ENCODE measurements around the gene ERF. TPM values are rescaled to one million over a fixed set of nuclear protein-coding genes. Genes with fewer than 3 reads are reported as not detected.

Gene ERF
- polyA plus RNA-seq (2012; ENCODE audit: missing spikeins), result 10.6 TPM

DNA sequence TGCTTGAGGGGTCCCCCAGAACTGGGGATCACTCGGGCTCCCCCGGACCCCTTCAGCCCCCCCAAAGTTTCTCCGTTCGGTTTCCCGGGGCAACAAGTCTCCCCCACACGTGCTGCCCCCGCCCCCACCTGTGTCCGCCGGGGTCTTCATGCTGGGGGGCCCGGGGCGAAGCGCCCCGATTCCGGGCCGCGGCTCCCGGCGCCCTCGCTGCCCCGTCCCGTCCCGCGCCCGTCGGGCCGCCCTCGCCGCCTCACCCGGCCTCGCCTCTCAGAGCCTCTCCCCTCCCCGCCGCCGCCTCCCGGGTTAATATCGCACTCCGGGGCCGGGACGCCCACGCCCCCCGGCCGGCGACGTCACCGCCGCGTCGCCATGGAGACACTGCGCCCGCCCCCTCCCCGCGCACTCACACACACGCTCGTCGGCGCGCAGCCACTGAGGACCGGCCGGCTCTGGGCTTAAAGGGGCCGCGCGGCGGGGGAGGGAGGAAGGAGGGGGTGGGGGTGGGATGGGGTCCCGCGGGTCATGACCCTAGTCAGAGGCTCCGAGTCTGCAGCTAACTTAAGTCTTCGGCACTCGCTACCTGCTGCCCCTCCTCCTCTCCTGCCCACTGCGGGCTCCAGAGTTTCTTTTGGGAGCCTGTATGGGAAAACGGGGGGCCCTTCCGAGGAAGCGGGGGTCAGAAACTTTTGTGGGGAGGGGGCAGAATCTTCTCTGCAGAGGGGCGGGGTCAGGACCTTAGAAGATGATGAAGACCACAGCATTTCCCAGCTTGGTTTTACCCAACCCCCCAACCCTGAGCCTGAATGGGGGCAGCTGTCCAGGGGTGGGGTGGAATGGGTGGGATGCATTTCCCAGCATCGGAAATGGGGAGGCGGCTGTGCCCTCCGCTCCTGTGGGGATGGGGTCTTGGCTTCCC, at the start of gene ERF:
TSS of gene ERF (minus strand) at position 279 of the 916 bp plus-strand sequence. CDS start at position 150, 129 bp downstream.
- DNase-seq (ENCODE audit: insufficient read length) (peak; percentile 98), FAIRE-seq (peak; percentile 96)
- TF ChIP-seq POLR2AphosphoS5 (IDR thresholded peaks at IDR 0.05; ENCODE audit: low read depth, low read length) (no peak), POLR2A (IDR thresholded peaks at IDR 0.05; ENCODE audit: low read depth, low read length) (peak; percentile 76; the same call in 1 of the 2 replicates), TAF1 (IDR thresholded peaks at IDR 0.05; ENCODE audit: borderline replicate concordance, low read depth, low read length) (0 out of 2 replicates have a peak, but pooled peaks have one; percentile 24)

GRCh38 chr19:42303876-42304275, 48.9 kb upstream of the ERF start:
- FAIRE-seq (no peak), DNase-seq (ENCODE audit: insufficient read length) (no peak)
- TF ChIP-seq TAF1 (IDR thresholded peaks at IDR 0.05; ENCODE audit: borderline replicate concordance, low read depth, low read length) (no peak), POLR2AphosphoS5 (IDR thresholded peaks at IDR 0.05; ENCODE audit: low read depth, low read length) (no peak), POLR2A (IDR thresholded peaks at IDR 0.05; ENCODE audit: low read depth, low read length) (no peak)

DNA sequence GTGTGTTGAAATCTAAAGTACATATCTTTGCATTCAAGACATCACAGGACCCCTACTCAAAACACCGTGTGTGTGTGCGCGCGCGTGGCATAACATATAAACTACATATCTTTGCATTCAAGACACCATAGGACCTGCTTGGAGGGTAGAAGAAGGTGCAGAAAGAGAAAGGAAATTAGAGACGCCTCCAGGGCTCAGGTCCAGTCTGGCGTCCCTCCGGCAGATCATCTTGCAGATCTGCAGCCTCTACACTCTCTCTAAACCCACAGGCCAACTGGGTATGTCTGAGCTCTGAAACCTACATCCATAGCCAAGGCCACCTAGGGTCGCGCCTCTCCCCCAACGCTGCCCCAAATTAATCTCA, 48.2 kb upstream of the ERF start:
- DNase-seq (ENCODE audit: insufficient read length) (no peak), FAIRE-seq (no peak)
- no peak for TF ChIP-seq TAF1 (IDR thresholded peaks at IDR 0.05; ENCODE audit: borderline replicate concordance, low read depth, low read length)
- no peak for TF ChIP-seq POLR2AphosphoS5 (IDR thresholded peaks at IDR 0.05; ENCODE audit: low read depth, low read length)
- no peak for TF ChIP-seq POLR2A (IDR thresholded peaks at IDR 0.05; ENCODE audit: low read depth, low read length)

DNA sequence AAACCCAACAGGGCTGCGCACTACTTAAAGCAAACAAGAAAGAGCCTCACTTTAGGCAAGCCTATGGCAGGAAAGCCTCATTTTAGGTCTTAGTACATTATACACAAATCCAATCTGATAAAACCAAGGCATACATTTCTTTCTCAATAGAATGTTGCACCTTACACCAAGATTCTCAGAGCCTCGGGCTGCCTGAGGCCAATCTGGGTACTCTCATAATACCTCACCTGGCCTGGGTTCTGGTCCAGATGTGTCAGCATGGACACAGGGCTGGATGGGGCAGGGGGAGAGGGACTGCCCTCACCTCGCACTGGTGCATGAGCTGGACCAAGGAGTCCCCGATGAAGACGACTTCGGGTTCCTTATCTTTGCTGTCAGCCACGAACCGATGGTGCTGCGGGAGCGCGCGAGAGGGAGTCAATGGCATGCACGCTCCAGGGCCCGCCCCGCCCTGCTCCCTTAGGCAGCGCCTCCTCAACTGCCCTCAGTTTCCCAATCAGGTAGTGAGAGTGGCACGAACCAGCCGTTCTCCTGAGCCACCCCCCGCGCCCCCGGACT, 46.8 kb upstream of the ERF start, which contains the start of gene PRR19:
TSS of gene PRR19 (plus strand) at position 487 of the 558 bp plus-strand sequence. CDS start 7,453 bp downstream, outside the sequence.
- FAIRE-seq (no peak), DNase-seq (ENCODE audit: insufficient read length) (no peak)
- TF ChIP-seq POLR2AphosphoS5 (IDR thresholded peaks at IDR 0.05; ENCODE audit: low read depth, low read length) (no peak), POLR2A (IDR thresholded peaks at IDR 0.05; ENCODE audit: low read depth, low read length) (no peak), TAF1 (IDR thresholded peaks at IDR 0.05; ENCODE audit: borderline replicate concordance, low read depth, low read length) (no peak)

- DNase-seq (ENCODE audit: insufficient read length) (no peak), FAIRE-seq (no peak)
- TF ChIP-seq POLR2AphosphoS5 (IDR thresholded peaks at IDR 0.05; ENCODE audit: low read depth, low read length) (no peak), TAF1 (IDR thresholded peaks at IDR 0.05; ENCODE audit: borderline replicate concordance, low read depth, low read length) (no peak), POLR2A (IDR thresholded peaks at IDR 0.05; ENCODE audit: low read depth, low read length) (no peak)
Measured at GRCh38 chr19:42297039-42297438, 42.1 kb upstream of the ERF start.

- FAIRE-seq (peak; percentile 91), DNase-seq (ENCODE audit: insufficient read length) (peak; percentile 89)
- TF ChIP-seq POLR2A (IDR thresholded peaks at IDR 0.05; ENCODE audit: low read depth, low read length) (no peak; the same call in 1 of the 2 replicates), TAF1 (IDR thresholded peaks at IDR 0.05; ENCODE audit: borderline replicate concordance, low read depth, low read length) (no peak), POLR2AphosphoS5 (IDR thresholded peaks at IDR 0.05; ENCODE audit: low read depth, low read length) (peak; percentile 27; the same call in 1 of the 2 replicates)
Measured at GRCh38 chr19:42295831-42296525, 41.0 kb upstream of the ERF start.

DNA sequence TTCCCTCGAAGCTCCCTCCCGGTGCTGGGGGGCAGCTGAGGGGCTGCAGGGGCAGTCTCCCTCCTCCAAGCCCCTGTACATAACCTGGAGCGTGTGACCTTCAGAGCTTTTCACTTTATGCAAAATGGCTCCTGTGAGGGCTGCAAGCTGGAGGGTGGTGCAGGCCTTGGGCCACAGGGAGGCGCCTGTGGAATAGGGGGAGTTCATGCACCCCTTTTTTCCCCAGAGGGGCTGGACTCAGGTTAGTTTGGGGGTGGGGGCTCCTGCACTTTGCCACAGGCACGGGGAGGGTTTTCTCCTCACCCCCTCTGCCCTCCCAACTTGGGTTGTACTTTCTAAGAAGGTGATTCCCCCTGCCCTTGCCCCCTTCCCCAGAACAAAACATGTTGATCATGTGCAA, 40.4 kb upstream of the ERF start:
- TF ChIP-seq POLR2AphosphoS5 (IDR thresholded peaks at IDR 0.05; ENCODE audit: low read depth, low read length) (no peak), TAF1 (IDR thresholded peaks at IDR 0.05; ENCODE audit: borderline replicate concordance, low read depth, low read length) (no peak), POLR2A (IDR thresholded peaks at IDR 0.05; ENCODE audit: low read depth, low read length) (no peak)
- no peak for FAIRE-seq
- DNase-seq (ENCODE audit: insufficient read length), result no peak

GRCh38 chr19:42294471-42295137, 39.7 kb upstream of the ERF start:
- no peak for DNase-seq (ENCODE audit: insufficient read length)
- FAIRE-seq, result no peak
- TF ChIP-seq POLR2AphosphoS5 (IDR thresholded peaks at IDR 0.05; ENCODE audit: low read depth, low read length), result no peak
- TF ChIP-seq TAF1 (IDR thresholded peaks at IDR 0.05; ENCODE audit: borderline replicate concordance, low read depth, low read length), result no peak
- TF ChIP-seq POLR2A (IDR thresholded peaks at IDR 0.05; ENCODE audit: low read depth, low read length), result no peak

DNA sequence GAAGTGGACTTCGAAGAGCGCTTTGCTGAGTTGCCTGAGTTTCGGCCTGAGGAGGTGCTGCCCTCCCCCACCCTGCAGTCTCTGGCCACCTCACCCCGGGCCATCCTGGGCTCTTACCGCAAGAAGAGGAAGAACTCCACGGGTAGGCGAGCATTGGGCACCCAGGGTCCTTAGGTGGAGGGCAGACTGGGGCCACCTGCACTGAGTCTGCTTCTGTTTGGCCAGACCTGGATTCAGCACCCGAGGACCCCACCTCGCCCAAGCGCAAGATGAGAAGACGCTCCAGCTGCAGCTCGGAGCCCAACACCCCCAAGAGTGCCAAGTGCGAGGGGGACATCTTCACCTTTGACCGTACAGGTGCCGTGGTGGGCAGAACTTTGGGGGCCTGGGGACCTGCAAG, 39.0 kb upstream of the ERF start:
- FAIRE-seq (no peak), DNase-seq (ENCODE audit: insufficient read length) (no peak)
- no peak for TF ChIP-seq TAF1 (IDR thresholded peaks at IDR 0.05; ENCODE audit: borderline replicate concordance, low read depth, low read length)
- no peak for TF ChIP-seq POLR2AphosphoS5 (IDR thresholded peaks at IDR 0.05; ENCODE audit: low read depth, low read length)
- no peak for TF ChIP-seq POLR2A (IDR thresholded peaks at IDR 0.05; ENCODE audit: low read depth, low read length)

GRCh38 chr19:42293540-42293939, 38.6 kb upstream of the ERF start:
- no peak for TF ChIP-seq POLR2AphosphoS5 (IDR thresholded peaks at IDR 0.05; ENCODE audit: low read depth, low read length)
- no peak for TF ChIP-seq TAF1 (IDR thresholded peaks at IDR 0.05; ENCODE audit: borderline replicate concordance, low read depth, low read length)
- TF ChIP-seq POLR2A (IDR thresholded peaks at IDR 0.05; ENCODE audit: low read depth, low read length), result no peak
- FAIRE-seq, result no peak
- DNase-seq (ENCODE audit: insufficient read length), result no peak

All from GM12892 (cell line).